DND-41 (cell line): ENCODE results near the gene HSH2D.

Source experiments
- ATAC-seq: fragments of 200-7000 bp; cut with Tn5 transposase; 3 replicates; pipeline ENCODE4 v1.9.1; 2021; ENCODE audit warnings: low read depth; ENCODE audit not compliant: insufficient read depth
- DNase-seq: peaks from one replicate; pipeline ENCODE4 v3.0.0-alpha.2; 2020
- H2AFZ ChIP-seq: 2 replicates; pipeline ENCODE4 v1.6.0; 2012; ENCODE audit warnings: low read depth, low read length
- H3K27ac ChIP-seq: 2 replicates; pipeline ENCODE4 v1.5.1; 2012; ENCODE audit warnings: low read length, inconsistent platforms
- H3K27me3 ChIP-seq: fragments of 200-600 bp; sonication (generic); 2 replicates; pipeline ENCODE4 v1.6.0; 2012; ENCODE audit warnings: low read length, mild to moderate bottlenecking, inconsistent platforms; ENCODE audit not compliant: insufficient read depth, poor library complexity
- H3K36me3 ChIP-seq: 2 replicates; pipeline ENCODE4 v1.5.1; 2012; ENCODE audit warnings: low read length, inconsistent platforms; ENCODE audit not compliant: insufficient read depth
- H3K4me1 ChIP-seq: 2 replicates; pipeline ENCODE4 v1.5.1; 2012; ENCODE audit warnings: mild to moderate bottlenecking, low read length; ENCODE audit not compliant: insufficient read depth
- H3K4me2 ChIP-seq: 2 replicates; pipeline ENCODE4 v1.6.0; 2012; ENCODE audit warnings: mild to moderate bottlenecking, moderate library complexity, low read length, inconsistent platforms; ENCODE audit not compliant: insufficient read depth
- H3K4me3 ChIP-seq, 2 experiments: fragments of 200-600 bp in 1 of 2; shearing (Covaris generic) in 1 of 2; 2 replicates each; pipeline ENCODE4 v1.5.1; 2012 to 2016; ENCODE audit warnings: inconsistent platforms in 2 of 2, low read length in 2 of 2, mild to moderate bottlenecking in 2 of 2, low read depth in 1 of 2, moderate library complexity in 1 of 2
- H3K79me2 ChIP-seq: 2 replicates; pipeline ENCODE4 v1.6.0; 2012; ENCODE audit warnings: low read length, inconsistent platforms; ENCODE audit not compliant: insufficient read depth
- H3K9ac ChIP-seq: 2 replicates; pipeline ENCODE4 v1.6.0; 2012; ENCODE audit warnings: low read depth, mild to moderate bottlenecking, inconsistent platforms, low read length, moderate library complexity
- H3K9me3 ChIP-seq: 2 replicates; pipeline ENCODE4 v1.5.1; 2012; ENCODE audit warnings: low read length, moderate library complexity, mild to moderate bottlenecking, inconsistent platforms; ENCODE audit not compliant: insufficient read depth, severe bottlenecking
- H4K20me1 ChIP-seq: 2 replicates; pipeline ENCODE4 v1.6.0; 2012; ENCODE audit warnings: low read length; ENCODE audit not compliant: insufficient read depth
- EZH2 ChIP-seq: IDR thresholded peaks from 3 replicates; pipeline ENCODE4 v1.6.1; 2012; ENCODE audit warnings: borderline replicate concordance, low read depth, mild to moderate bottlenecking, moderate library complexity, low read length, inconsistent platforms; ENCODE audit not compliant: severe bottlenecking
- TF ChIP-seq, protein P1 (sequence below): IDR thresholded peaks from 2 replicates; pipeline ENCODE4 v1.5.1; 2012; ENCODE audit warnings: borderline replicate concordance, low read length, moderate library complexity, mild to moderate bottlenecking; ENCODE audit not compliant: poor library complexity, severe bottlenecking; ENCODE audit errors: extremely low read depth

HSH2D gene

DNA sequence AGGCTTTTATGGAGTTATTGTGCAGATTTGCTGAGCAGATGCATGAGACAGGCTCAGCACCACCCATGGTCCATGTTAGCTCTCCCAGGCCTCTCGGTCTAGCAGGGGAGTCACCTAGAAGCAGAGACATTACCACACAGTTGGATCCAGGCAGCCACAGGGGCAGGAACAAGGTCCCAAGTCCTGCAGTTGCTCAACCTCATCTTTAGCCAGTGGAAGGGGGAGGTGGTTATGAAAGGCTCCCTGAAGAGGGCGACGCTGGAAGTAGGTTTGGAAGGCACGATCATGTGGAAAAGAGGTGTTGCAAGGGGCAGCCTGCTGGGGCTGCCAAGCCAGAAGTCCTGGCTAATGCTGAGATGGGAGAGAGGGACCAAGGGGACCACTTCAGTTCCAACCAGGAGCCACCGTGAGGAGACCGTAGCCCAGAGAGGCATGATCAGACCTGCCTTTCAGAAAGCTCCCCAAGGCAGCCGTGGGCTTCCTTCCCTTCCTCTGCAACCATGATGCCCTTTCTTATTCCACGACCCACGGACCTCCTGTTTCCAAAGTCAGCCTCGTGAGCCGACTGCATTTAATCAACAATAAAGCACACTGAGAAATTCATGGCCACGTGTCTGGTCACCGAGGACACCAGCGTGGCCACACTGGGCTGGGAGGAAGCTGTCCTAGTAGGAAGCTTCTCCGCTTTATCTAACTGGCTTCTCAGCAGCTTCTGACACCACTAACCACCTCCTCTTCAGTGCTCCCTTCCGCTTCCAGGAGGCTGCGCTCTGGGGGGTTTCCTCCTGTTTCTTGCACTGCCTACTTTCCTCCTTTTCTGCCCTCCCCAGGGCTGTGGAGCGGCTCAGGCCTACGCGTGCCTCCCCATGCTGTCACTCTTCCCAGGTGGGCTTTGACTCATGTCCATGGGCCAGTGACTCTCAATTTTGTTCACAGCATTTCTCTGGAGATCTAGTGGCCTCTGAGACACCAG, 56.8 kb downstream of the HSH2D start:
- Histone ChIP-seq H3K9ac (no peak overlapping the region), H2AFZ (no peak overlapping the region), H3K4me3 (no peak overlapping the region), H4K20me1 (peaks cover 51% of the 10 kb centered on the region), H3K4me2 (peak overlapping the region; percentile 82; the same call in 1 of the 2 replicates), H3K36me3 (peaks cover 62% of the 10 kb centered on the region), H3K9me3 (no peaks in the 10 kb centered on the region), H3K27me3 (no peaks in the 10 kb centered on the region), H3K79me2 (peaks cover 66% of the 10 kb centered on the region), H3K4me1 (peaks cover 40% of the 10 kb centered on the region), H3K27ac (0 out of 2 replicates have a peak overlapping the region, but pooled peaks have one; percentile 35)
- TF ChIP-seq, protein P1, sequence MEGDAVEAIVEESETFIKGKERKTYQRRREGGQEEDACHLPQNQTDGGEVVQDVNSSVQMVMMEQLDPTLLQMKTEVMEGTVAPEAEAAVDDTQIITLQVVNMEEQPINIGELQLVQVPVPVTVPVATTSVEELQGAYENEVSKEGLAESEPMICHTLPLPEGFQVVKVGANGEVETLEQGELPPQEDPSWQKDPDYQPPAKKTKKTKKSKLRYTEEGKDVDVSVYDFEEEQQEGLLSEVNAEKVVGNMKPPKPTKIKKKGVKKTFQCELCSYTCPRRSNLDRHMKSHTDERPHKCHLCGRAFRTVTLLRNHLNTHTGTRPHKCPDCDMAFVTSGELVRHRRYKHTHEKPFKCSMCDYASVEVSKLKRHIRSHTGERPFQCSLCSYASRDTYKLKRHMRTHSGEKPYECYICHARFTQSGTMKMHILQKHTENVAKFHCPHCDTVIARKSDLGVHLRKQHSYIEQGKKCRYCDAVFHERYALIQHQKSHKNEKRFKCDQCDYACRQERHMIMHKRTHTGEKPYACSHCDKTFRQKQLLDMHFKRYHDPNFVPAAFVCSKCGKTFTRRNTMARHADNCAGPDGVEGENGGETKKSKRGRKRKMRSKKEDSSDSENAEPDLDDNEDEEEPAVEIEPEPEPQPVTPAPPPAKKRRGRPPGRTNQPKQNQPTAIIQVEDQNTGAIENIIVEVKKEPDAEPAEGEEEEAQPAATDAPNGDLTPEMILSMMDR = no peak
- no peak for TF ChIP-seq EZH2
- DNase-seq (no peak), ATAC-seq (no peak)

DNA sequence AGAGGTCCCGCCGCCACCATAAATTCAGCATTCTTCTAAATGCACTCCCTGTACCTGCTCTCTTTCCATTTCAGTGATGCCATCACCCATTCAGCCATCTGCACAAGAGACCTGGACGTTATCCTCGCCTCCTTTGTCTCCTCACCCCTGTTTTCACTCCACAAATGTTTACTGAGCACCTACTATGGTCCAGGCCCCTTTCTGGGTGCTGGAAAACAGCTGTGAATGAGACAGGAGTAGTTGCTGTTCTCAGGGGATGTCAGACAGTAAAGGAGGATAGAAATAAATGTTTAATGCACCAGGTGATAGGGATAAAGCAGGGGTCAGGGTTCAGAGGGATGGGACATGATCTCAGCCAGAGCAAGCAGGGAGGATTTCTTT, 57.5 kb downstream of the HSH2D start:
- ATAC-seq = no peak

DNA sequence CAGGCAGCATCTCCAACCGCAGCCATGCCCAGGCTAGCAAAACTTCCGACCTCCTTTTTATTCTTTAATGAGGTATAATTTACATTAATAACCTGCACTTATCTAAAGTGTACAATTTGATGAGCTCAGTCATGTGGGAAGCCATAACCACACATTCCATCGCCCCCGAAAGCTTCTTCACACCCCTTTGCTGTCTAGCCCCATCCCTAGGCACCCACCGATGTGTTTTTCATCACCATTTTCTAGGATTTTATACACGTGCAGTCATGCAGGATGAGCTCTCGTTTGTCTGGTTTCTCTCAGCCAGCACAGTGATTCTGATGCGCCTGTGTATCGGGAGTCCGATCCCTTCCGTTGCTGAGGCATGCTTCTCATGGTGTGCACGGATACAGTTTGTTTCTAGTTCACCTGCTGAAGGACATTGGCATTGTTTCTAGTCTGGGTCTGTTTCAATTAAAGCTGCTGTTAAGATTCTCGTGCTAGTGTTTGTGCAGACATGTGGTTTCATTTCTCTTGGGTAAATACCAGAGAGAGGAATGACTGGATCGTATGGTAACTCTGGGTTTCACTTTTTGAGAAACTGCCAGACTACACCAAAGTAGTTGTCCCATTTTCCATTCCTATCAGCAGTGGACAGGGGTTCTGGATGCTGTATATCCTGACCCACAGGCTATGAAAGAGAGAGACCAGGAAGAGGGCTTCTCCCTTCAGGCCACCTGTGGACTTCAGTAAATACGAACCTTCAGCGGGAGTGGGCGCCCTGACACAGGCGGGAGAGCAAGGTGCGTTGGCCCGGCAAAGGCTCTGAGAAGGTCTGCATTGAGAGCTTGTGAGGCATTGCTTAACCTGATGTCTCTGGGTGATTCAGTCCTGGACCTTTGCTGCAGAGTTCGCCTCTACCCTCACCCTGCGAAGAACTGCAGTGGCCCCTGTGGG, 59.1 kb downstream of the HSH2D start:
- H3K79me2 ChIP-seq = peaks cover 61% of the 10 kb centered on the region
- no peak for ATAC-seq

More for the DNA sequence above, 57.5 kb downstream of the HSH2D start:
- no peak overlapping the region for H3K27ac ChIP-seq
- no peak overlapping the region for H3K4me2 ChIP-seq
- DNase-seq = no peak
- H3K27me3 ChIP-seq = no peaks in the 10 kb centered on the region
- H3K4me1 ChIP-seq = peaks cover 38% of the 10 kb centered on the region
- TF ChIP-seq, protein P1 = no peak
- TF ChIP-seq EZH2 = no peak
- peaks cover 68% of the 10 kb centered on the region for H3K36me3 ChIP-seq
- no peak overlapping the region for H3K9ac ChIP-seq
- peaks cover 66% of the 10 kb centered on the region for H3K79me2 ChIP-seq
- no peaks in the 10 kb centered on the region for H3K9me3 ChIP-seq
- peaks cover 57% of the 10 kb centered on the region for H4K20me1 ChIP-seq
- no peak overlapping the region for H3K4me3 ChIP-seq
- no peak overlapping the region for H2AFZ ChIP-seq

More for the DNA sequence above, 59.1 kb downstream of the HSH2D start:
- TF ChIP-seq, protein P1 = no peak
- TF ChIP-seq EZH2 = no peak
- DNase-seq = no peak
- Histone ChIP-seq H3K27me3 (no peaks in the 10 kb centered on the region), H3K27ac (no peak overlapping the region), H3K4me3 (no peak overlapping the region), H3K4me1 (peaks cover 23% of the 10 kb centered on the region), H3K36me3 (peaks cover 84% of the 10 kb centered on the region), H3K4me2 (no peak overlapping the region), H3K9ac (no peak overlapping the region), H3K9me3 (no peaks in the 10 kb centered on the region), H2AFZ (no peak overlapping the region), H4K20me1 (peaks cover 72% of the 10 kb centered on the region)
